Esophagus (tissue), 2 donors: ENCODE measurements around the gene MYPN. TPM values are rescaled to one million over a fixed set of nuclear protein-coding genes. Genes with fewer than 3 reads are reported as not detected.

ENCODE experiments used
- H3K27ac ChIP-seq, 2 donors: one replicate each; pipeline ENCODE4 v1.5.1; 2013; ENCODE audit warnings: low read depth in 2 of 2, mild to moderate bottlenecking in 2 of 2, inconsistent platforms in 1 of 2, low read length in 1 of 2, moderate library complexity in 1 of 2
- H3K27me3 ChIP-seq, 2 donors: one replicate each; pipeline ENCODE4 v1.6.1; 2013; ENCODE audit warnings: low read length in 2 of 2, control low read depth in 1 of 2, mild to moderate bottlenecking in 1 of 2; ENCODE audit not compliant: insufficient read depth in 2 of 2, control insufficient read depth in 1 of 2
- H3K36me3 ChIP-seq, 2 donors: one replicate each; pipeline ENCODE4 v1.6.1; 2013; ENCODE audit warnings: low read length in 1 of 2; ENCODE audit not compliant: control insufficient read depth in 2 of 2, insufficient read depth in 2 of 2
- H3K4me1 ChIP-seq, 2 donors: one replicate each; pipeline ENCODE4 v1.6.1; 2013; ENCODE audit warnings: low read length in 1 of 2; ENCODE audit not compliant: control insufficient read depth in 2 of 2, insufficient read depth in 2 of 2
- H3K4me3 ChIP-seq, 2 donors: one replicate each; pipeline ENCODE4 v1.5.1; 2013; ENCODE audit warnings: low read length in 2 of 2, mild to moderate bottlenecking in 2 of 2, low read depth in 1 of 2, moderate library complexity in 1 of 2
- H3K9me3 ChIP-seq, 2 donors: one replicate each; pipeline ENCODE4 v1.6.1; 2013; ENCODE audit warnings: mild to moderate bottlenecking in 2 of 2, low read depth in 1 of 2, low read length in 1 of 2, moderate library complexity in 1 of 2; ENCODE audit not compliant: control insufficient read depth in 2 of 2, insufficient read depth in 1 of 2
- WGBS, 2 donors: extraction: QIAGEN DNeasy Blood & Tissue Kit; methylation state at CpG; one replicate each; pipeline ENCODE4 v1.1.7; 2013; 5-methylcytosine and 5-hydroxymethylcytosine counted together
- polyA plus RNA-seq, 2 donors: library from polyadenylated mRNA; stranded (reverse); fragments of 200-250 nt; gene quantifications; one replicate each; pipeline ENCODE4 v1.2.3, GENCODE V29; 2013
- donor health status: healthy with polysubstance abuse.
- donor health status: Bipolar disorder and iron deficiency.

MYPN gene
- polyA plus RNA-seq, 2 donors = 0.01 TPM; not detected in 1

DNA sequence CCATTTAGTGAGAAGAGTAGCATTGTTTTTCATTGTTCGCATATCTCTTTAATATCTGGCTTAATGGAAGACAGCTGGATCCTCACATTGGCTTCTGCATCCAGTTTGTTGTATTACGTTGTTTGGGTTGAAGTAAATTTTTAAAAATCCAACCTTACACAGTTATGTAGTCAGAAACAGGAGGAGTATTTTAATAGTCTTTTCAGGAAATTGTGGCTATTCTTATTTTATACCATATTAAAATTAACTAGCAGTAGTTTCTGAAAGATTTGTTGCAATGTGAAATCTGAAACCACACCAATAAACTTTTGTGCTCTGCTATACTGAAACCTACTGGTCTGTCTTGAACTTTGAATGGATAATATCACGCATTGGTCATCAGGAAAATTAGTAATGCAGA lies 27.9 kb downstream of the MYPN start:
- 84 to 89% methylated on average over 3 of the region's 3 CpGs for WGBS, 2 donors
- no peak overlapping the region for H3K27ac ChIP-seq

DNA sequence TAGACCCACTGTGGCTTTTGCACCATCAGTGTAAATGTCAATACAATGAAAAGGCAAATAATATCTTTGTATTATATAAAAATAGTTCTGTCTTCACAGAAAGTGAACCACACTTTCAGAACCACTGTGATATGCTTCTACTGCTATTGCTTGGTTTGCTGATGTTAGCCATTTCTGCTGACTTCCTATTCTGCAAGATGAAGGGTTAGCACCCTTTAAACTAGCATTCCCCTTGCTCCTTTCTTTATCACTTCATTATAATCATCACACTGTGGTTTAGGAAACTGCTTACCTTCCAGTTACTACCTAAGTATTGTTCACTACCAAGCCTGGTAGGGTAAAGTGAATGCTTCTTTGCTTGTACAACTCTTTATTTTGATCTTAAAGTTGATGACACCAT lies 29.2 kb downstream of the MYPN start:
- Histone ChIP-seq H3K27ac (no peak overlapping the region), H3K9me3 (no peaks in the 10 kb centered on the region), H3K36me3 (no peaks in the 10 kb centered on the region), H3K4me3 (no peak overlapping the region), H3K4me1 (peaks cover 0 to 4% of the 10 kb centered on the region in 2 donors), H3K27me3 (no peaks in the 10 kb centered on the region)

More for the DNA sequence above, 27.9 kb downstream of the MYPN start:
- H3K9me3 ChIP-seq = no peaks in the 10 kb centered on the region
- no peaks in the 10 kb centered on the region for H3K27me3 ChIP-seq
- H3K4me3 ChIP-seq = no peak overlapping the region
- no peaks in the 10 kb centered on the region for H3K36me3 ChIP-seq
- H3K4me1 ChIP-seq = peaks cover 0 to 4% of the 10 kb centered on the region in 2 donors

DNA sequence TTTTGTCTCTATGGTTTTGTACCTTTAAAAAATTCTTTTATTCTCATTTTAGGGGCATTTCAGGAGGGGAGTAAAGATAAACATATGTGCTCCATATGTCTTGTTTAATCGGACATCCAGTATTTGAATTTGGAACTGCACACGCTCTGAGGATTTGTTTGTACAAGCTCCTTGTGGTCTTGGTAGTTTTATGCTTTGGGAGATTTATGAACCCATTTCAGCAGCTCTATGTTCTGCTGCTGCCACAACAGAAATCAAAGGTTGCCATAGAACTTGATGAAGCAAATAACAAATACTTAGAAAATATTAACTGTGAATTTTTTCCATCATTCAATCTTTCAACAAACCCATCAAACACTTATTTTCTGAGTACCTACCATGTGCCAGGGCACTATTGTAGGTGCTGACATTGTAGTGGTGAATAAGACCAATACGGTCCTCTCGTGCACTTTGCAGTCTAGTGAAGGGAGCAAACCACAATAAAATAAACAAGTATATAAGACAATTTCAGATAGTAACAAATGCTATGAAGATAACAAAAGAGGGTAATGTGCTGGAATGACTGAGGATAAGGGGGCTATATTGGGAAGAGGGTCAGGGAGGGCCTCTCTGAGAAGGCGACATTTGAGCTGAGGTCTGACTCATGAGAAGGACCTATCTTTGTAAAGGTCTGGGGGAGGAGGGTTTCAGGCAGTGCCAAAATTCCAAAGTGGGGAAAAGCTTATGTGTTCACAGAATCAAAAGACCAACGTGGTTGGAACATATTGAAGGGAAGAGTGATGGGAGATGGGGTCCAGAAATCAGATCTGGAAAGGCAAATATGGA lies 30.4 kb downstream of the MYPN start:
- Histone ChIP-seq H3K9me3 (no peaks in the 10 kb centered on the region), H3K27ac (no peak overlapping the region), H3K4me1 (peaks cover 0 to 4% of the 10 kb centered on the region in 2 donors), H3K4me3 (no peak overlapping the region), H3K27me3 (no peaks in the 10 kb centered on the region), H3K36me3 (no peaks in the 10 kb centered on the region)
- WGBS, 2 donors = 77% methylated on average over 6 of the region's 6 CpGs

DNA sequence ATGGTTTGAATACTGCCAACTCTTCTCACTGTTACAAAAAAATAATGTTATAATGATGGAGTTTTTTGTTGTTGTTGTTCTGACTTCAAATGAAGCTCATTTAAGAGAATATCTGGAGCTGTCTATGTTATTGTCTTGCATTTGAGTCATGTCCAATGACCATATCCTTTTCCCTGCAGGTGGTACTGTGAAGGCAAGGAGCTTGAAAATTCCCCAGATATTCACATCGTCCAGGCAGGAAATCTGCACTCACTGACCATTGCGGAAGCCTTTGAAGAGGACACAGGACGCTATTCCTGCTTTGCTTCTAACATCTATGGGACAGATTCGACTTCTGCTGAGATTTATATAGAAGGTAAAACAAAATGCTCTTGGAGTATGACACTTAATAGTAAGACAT lies 33.5 kb downstream of the MYPN start:
- H3K4me3 ChIP-seq = no peak overlapping the region
- H3K4me1 ChIP-seq = no peaks in the 10 kb centered on the region
- WGBS, 2 donors = 81 to 83% methylated on average over 4 of the region's 4 CpGs
- H3K27me3 ChIP-seq = no peaks in the 10 kb centered on the region
- no peaks in the 10 kb centered on the region for H3K36me3 ChIP-seq
- no peak overlapping the region for H3K27ac ChIP-seq
- no peaks in the 10 kb centered on the region for H3K9me3 ChIP-seq

DNA sequence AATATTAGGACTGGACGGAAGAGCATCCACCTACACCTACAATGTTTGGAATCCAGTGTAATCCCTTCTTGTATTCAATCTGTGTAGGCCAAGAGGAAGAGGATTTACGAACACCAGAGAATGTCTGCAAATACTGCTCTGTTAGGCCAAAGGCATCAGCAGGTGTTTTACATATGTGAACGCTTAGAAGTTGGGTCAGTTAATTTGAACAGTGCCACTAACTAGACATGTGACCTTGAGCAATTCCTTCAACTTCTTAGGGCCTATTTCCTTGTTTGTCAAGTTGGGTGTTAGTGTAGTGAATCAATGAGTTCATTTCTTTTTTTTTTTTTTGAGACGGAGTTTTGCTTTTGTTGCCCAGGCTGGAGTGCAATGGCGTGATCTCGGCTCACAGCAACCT lies 35.4 kb downstream of the MYPN start:
- 73 to 81% methylated on average over 6 of the region's 6 CpGs for WGBS, 2 donors
- no peaks in the 10 kb centered on the region for H3K9me3 ChIP-seq
- no peak overlapping the region for H3K27ac ChIP-seq
- H3K4me1 ChIP-seq = no peaks in the 10 kb centered on the region
- H3K36me3 ChIP-seq = no peaks in the 10 kb centered on the region
- H3K4me3 ChIP-seq = no peak overlapping the region
- H3K27me3 ChIP-seq = no peaks in the 10 kb centered on the region

DNA sequence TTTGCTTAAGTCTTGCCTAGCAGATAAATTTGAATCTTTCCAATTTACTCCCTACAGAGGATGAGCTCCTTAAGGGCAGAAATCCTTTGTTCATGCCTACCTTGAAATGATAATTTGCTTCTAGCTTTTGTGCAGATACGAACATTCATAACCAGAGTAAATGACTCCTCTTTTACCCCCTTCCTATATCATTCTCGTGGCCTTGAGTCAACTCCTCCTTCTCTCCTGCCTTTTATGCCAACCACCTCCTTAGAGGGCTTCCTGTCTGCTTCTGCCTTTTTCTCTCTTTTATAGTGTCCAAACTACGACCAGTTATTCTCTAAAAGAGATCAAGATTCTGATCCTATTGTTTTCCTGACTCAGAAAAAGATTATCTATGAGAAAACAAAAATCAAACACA lies 36.4 kb downstream of the MYPN start:
- Histone ChIP-seq H3K4me3 (no peak overlapping the region), H3K4me1 (no peaks in the 10 kb centered on the region), H3K27me3 (no peaks in the 10 kb centered on the region), H3K36me3 (no peaks in the 10 kb centered on the region), H3K27ac (no peak overlapping the region), H3K9me3 (no peaks in the 10 kb centered on the region)
- WGBS, 2 donors = 67 to 70% methylated on average over 3 of the region's 3 CpGs

DNA sequence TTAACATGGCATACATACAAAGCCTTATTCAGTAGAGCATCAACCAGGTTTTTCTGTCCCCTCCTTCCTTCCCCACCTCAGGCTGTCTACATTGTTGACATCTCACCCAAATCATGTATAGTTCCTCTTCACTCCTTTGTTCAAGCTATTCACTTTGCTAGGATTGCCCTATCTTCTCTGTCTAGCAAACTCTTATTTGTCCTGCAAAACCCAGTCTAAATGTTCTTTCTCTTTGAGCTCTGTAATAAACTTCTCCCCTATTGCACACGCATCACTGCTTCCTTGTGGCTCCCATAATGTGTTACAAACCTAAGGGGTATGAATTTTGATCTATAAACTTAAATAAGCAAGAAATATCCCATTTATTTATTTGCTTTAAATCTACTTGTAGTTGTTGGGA lies 36.8 kb downstream of the MYPN start:
- H3K4me3 ChIP-seq = no peak overlapping the region
- no peak overlapping the region for H3K27ac ChIP-seq
- WGBS, 2 donors = 90 to 95% methylated on average over 1 of the region's 1 CpG
- H3K27me3 ChIP-seq = no peaks in the 10 kb centered on the region
- H3K9me3 ChIP-seq = no peaks in the 10 kb centered on the region
- no peaks in the 10 kb centered on the region for H3K36me3 ChIP-seq
- no peaks in the 10 kb centered on the region for H3K4me1 ChIP-seq

DNA sequence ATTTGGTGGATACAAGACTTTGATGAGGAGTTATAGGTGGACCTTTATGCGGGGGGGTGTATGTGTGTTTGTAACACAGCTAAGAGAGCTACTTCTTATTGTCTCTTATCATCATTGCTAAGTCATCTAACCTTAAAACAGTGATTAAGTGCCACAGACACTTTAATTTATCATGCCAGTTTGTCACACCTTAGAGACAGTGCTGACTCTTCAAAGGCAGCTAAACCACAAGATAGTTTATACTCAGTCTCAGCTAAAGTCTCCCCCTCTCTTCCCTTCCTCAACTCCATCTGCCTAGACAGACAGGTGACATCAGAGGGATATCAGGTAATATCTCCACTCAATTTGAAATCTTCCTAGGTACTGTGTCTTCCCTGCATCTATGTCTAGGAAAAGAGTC lies 42.2 kb downstream of the MYPN start:
- Histone ChIP-seq H3K4me3 (no peak overlapping the region), H3K9me3 (no peaks in the 10 kb centered on the region), H3K27me3 (no peaks in the 10 kb centered on the region), H3K27ac (no peak overlapping the region), H3K36me3 (no peaks in the 10 kb centered on the region), H3K4me1 (no peaks in the 10 kb centered on the region)
- WGBS, 2 donors = 95 to 100% methylated on average over 1 of the region's 1 CpG

DNA sequence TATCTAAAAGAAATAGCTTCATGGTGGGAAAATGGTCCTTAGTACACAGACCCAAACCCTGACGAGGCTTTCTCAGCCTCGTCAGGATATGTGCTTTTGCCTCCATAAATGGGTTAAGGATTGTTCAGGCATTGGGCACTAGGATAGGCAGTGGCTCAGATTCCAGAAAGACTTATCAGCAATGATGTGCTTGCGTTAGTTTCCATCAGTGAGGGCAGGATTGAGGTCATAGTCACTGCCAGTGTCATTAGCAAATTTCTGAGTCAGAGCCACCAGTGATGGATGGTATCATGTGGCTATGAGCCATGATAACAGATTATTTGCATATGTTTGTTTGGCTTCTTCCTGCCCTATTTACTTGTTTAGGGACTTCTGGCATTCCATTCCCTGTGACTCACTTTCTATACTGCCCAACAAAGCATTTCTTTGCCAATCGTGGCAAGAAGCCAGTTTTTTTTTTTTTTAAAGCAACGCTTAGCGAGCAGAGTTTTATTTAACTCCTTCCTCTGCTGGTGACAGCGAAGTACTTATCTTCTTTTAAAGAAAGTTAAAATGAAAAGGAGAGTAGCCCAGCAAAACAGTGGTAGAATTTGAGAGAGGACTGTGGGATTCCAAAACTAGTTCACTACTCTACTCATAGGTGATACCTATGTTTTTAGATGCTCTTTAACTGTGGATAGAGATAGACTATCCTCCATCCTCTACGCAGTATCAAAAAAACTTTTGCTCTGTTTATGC lies 44.4 kb downstream of the MYPN start:
- Histone ChIP-seq H3K9me3 (no peaks in the 10 kb centered on the region), H3K4me3 (no peak overlapping the region), H3K4me1 (no peaks in the 10 kb centered on the region), H3K36me3 (no peaks in the 10 kb centered on the region), H3K27ac (no peak overlapping the region), H3K27me3 (no peaks in the 10 kb centered on the region)
- whole genome bisulfite sequencing, 2 donors = 16 to 19% methylated on average over 8 of the region's 8 CpGs

DNA sequence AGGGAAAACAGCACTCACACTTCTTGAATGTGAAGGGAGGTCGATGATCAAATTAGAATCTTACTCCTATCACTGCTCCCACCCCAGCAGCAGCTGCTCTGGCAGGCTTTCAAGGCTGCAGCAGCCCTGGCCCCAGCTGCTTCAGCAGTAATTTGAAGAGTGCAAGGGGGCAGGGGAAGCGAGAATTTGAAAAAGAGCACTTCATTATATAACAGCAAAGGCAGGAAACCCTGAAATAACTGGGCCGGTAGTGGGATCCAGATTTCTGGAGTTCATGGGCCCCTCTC lies 44.9 kb downstream of the MYPN start:
- H3K27ac ChIP-seq = no peak overlapping the region

More for the DNA sequence above, 44.9 kb downstream of the MYPN start:
- H3K9me3 ChIP-seq = no peaks in the 10 kb centered on the region
- H3K4me3 ChIP-seq = no peak overlapping the region
- H3K36me3 ChIP-seq = no peaks in the 10 kb centered on the region
- no peaks in the 10 kb centered on the region for H3K4me1 ChIP-seq
- WGBS, 2 donors = 20% methylated on average over 3 of the region's 3 CpGs
- no peaks in the 10 kb centered on the region for H3K27me3 ChIP-seq
